Spleen (tissue), 11 donors: ENCODE results near the gene ASXL3. TPM values are rescaled to one million over a fixed set of nuclear protein-coding genes. Genes with fewer than 3 reads are reported as not detected.
A peak's percentile ranks its signal among the peaks of the same experiment; 100 is the strongest.

Experiments used
- DNase-seq: peaks from one replicate; pipeline ENCODE4 v3.0.0-alpha.2; 2020
- H3K27ac ChIP-seq, 8 donors: fragments of 200-600 bp; sonication (generic) in 7 of 8; 1 replicate in 4 of 8; 2 replicates in 4 of 8; pipeline versions ENCODE4 v1.5.0 to v1.8.0; 2016 to 2021; ENCODE audit warnings: inconsistent platforms in 4 of 8, mild to moderate bottlenecking in 4 of 8, moderate library complexity in 1 of 8
- H3K27me3 ChIP-seq, 7 donors: fragments of 200-600 bp; sonication (generic) in 6 of 7; replicated peaks in 1 of 7; 1 replicate in 4 of 7; 2 replicates in 3 of 7; pipeline versions ENCODE4 v1.5.0 to v1.8.0; 2016 to 2021; ENCODE audit warnings: inconsistent platforms in 3 of 7, mild to moderate bottlenecking in 1 of 7
- H3K36me3 ChIP-seq, 6 donors: fragments of 200-600 bp; sonication (generic) in 5 of 6; 1 replicate in 4 of 6; 2 replicates in 2 of 6; pipeline versions ENCODE4 v1.5.0 to v1.8.0; 2016 to 2021; ENCODE audit warnings: inconsistent platforms in 2 of 6
- H3K4me1 ChIP-seq, 6 donors: fragments of 200-600 bp; sonication (generic) in 5 of 6; 1 replicate in 3 of 6; 2 replicates in 3 of 6; pipeline versions ENCODE4 v1.5.0 to v1.8.0; 2016 to 2021; ENCODE audit warnings: inconsistent platforms in 3 of 6
- H3K4me3 ChIP-seq, 8 donors: fragments of 200-600 bp; sonication (generic) in 7 of 8; 1 replicate in 4 of 8; 2 replicates in 4 of 8; pipeline versions ENCODE4 v1.5.0 to v1.8.0; 2016 to 2021; ENCODE audit warnings: inconsistent platforms in 4 of 8, mild to moderate bottlenecking in 4 of 8, moderate library complexity in 2 of 8
- H3K9me3 ChIP-seq, 8 donors: fragments of 200-600 bp; sonication (generic) in 7 of 8; 1 replicate in 4 of 8; 2 replicates in 4 of 8; pipeline versions ENCODE4 v1.5.0 to v1.8.0; 2016 to 2021; ENCODE audit warnings: inconsistent platforms in 4 of 8
- CTCF ChIP-seq, 11 experiments: fragments of 200-600 bp in 7 of 11; fragments of 450-650 bp in 4 of 11; sonication (generic) in 4 of 11; IDR thresholded peaks in 8 of 11; conservative IDR thresholded peaks in 3 of 11; 1 replicate in 7 of 11; 2 replicates in 4 of 11; pipeline versions ENCODE4 v1.4.0 to v1.8.0; 2016 to 2021; ENCODE audit warnings: antibody characterized with exemption in 11 of 11, inconsistent platforms in 4 of 11, mild to moderate bottlenecking in 1 of 11
- POLR2A ChIP-seq, 3 donors: fragments of 450-650 bp; IDR thresholded peaks; one replicate each; pipeline ENCODE4 v1.5.1; 2017; ENCODE audit warnings: antibody characterized with exemption in 3 of 3, mild to moderate bottlenecking in 1 of 3
- POLR2AphosphoS5 ChIP-seq, 3 donors: sonication (generic); formaldehyde crosslinking; IDR thresholded peaks; one replicate each; pipeline ENCODE4 v1.5.1; 2017; ENCODE audit warnings: antibody characterized with exemption in 3 of 3
- WGBS, 5 donors: extraction: QIAGEN DNeasy Blood & Tissue Kit in 3 of 5; methylation state at CpG; one replicate each; pipeline versions ENCODE4 v1.1.5 to v1.1.7; 2013 to 2018; 5-methylcytosine and 5-hydroxymethylcytosine counted together
- intact Hi-C: fragments of 100-400 bp; cut with DNase I; formaldehyde crosslinking; loops from one replicate; pipeline ENCODE4 v1.15.0; 2023; ENCODE audit warnings: low total_unique reads
- polyA plus RNA-seq, 3 donors: library from polyadenylated mRNA; stranded (reverse); fragments of 200-250 nt; gene quantifications; one replicate each; pipeline ENCODE4 v1.2.1, GENCODE V29; 2013
- total RNA-seq, 7 donors: library from RNA; depleted of rRNA in 3 of 7; stranded (reverse); fragments of >200 nt in 3 of 7; fragmentation: NEBNext Ultra II Directional in 4 of 7; extraction: Animal tissue kit (Norgen Biotek cat#: 25700) in 4 of 7; gene quantifications; one replicate each; pipeline versions ENCODE4 v1.1.0 to v1.2.1, GENCODE V29; 2016 to 2021
- donor health status: healthy with polysubstance abuse.
- donor health status: DM: no; HTN: no; CAD: no; lungs with moderate emphysema.
- donor health status: DM: no; HTN: no; CAD: no.
- donor health status: Bipolar disorder and iron deficiency.
- donor health status: healthy.
- donor health status: DM: no; HTN: no; CAD: no.
- donor health status: DM: yes; HTN: yes; CAD: no.

Gene ASXL3
- total and polyA plus RNA-seq, 10 donors, result 0.02 to 3.5 (median 0.76) TPM

- WGBS, 5 donors, result 1 to 4% (median 2%) methylated on average over 38 to 80 of the region's 80 CpGs
- H3K36me3 ChIP-seq, result no peaks in the 10 kb centered on the region
- peaks cover 0 to 19% (median 6%) of the 10 kb centered on the region in 6 donors for H3K4me1 ChIP-seq
- H3K27ac ChIP-seq, result peak overlapping the region in 6 of 8 donors; percentile 16 to 76 (median 62)
- TF ChIP-seq POLR2AphosphoS5 (IDR thresholded peaks at IDR 0.05), result peak in 1 of 3 donors; percentile 39
- no peak for TF ChIP-seq CTCF (IDR thresholded peaks at IDR 0.05 in 8 of 11, conservative IDR thresholded peaks at IDR 0.05 in 3 of 11)
- H3K27me3 ChIP-seq, result peaks cover 0 to 63% (median 10%) of the 10 kb centered on the region in 7 donors
- intact Hi-C loops, result no loop called here
- H3K4me3 ChIP-seq, result peak overlapping the region; percentile 15 to 69 (median 30)
- no peaks in the 10 kb centered on the region for H3K9me3 ChIP-seq
- peak; percentile 68 for DNase-seq
Measured at GRCh38 chr18:33578518-33579348, 714 bp downstream of the ASXL3 start.

- no peak for DNase-seq
- no peaks in the 10 kb centered on the region for H3K9me3 ChIP-seq
- 40 to 43% (median 42%) methylated on average over 16 of the region's 16 CpGs for WGBS, 5 donors
- no peak for TF ChIP-seq CTCF (IDR thresholded peaks at IDR 0.05 in 8 of 11, conservative IDR thresholded peaks at IDR 0.05 in 3 of 11)
- H3K27me3 ChIP-seq, result peaks cover 0 to 58% (median 10%) of the 10 kb centered on the region in 7 donors
- no peaks in the 10 kb centered on the region for H3K36me3 ChIP-seq
- peak overlapping the region; percentile 15 to 69 (median 30) for H3K4me3 ChIP-seq
- H3K27ac ChIP-seq, result peak overlapping the region in 3 of 8 donors; percentile 59 to 70 (median 66)
- intact Hi-C loops, result no loop called here
- peaks cover 0 to 19% (median 6%) of the 10 kb centered on the region in 6 donors for H3K4me1 ChIP-seq
Measured at GRCh38 chr18:33579349-33580215, 1.6 kb downstream of the ASXL3 start.

GRCh38 chr18:33580546-33580945 lies 2.5 kb downstream of the ASXL3 start:
- H3K27ac ChIP-seq, result no peak overlapping the region
- TF ChIP-seq POLR2AphosphoS5 (IDR thresholded peaks at IDR 0.05) (no peak), CTCF (IDR thresholded peaks at IDR 0.05 in 8 of 11, conservative IDR thresholded peaks at IDR 0.05 in 3 of 11) (no peak), POLR2A (IDR thresholded peaks at IDR 0.05) (no peak)
- WGBS, 5 donors, result 84 to 93% (median 89%) methylated on average over 4 of the region's 4 CpGs
- peaks cover 0 to 51% (median 10%) of the 10 kb centered on the region in 7 donors for H3K27me3 ChIP-seq
- no peak overlapping the region for H3K4me3 ChIP-seq
- intact Hi-C loops, result no loop called here
- no peak for DNase-seq
- no peaks in the 10 kb centered on the region for H3K9me3 ChIP-seq
- H3K36me3 ChIP-seq, result no peaks in the 10 kb centered on the region
- peaks cover 0 to 19% (median 6%) of the 10 kb centered on the region in 6 donors for H3K4me1 ChIP-seq
